SK-N-SH treated with all-trans-retinoic acid at 6 μM for 48 hours (cell line): ENCODE measurements around the gene DDB1.

Experiments used
- BACH2 ChIP-seq: fragments of 250-450 bp; sonication (Bioruptor Pico); IDR thresholded peaks from 2 replicates; pipeline ENCODE4 v1.9.0; 2021; ENCODE audit warnings: mild to moderate bottlenecking, borderline replicate concordance
- ESRRG ChIP-seq: fragments of 250-450 bp; sonication (Bioruptor Pico); IDR thresholded peaks from 2 replicates; pipeline ENCODE4 v1.6.1; 2021; ENCODE audit warnings: mild to moderate bottlenecking
- GLIS3 ChIP-seq: fragments of 250-450 bp; sonication (Bioruptor Pico); IDR thresholded peaks from 2 replicates; pipeline ENCODE4 v1.5.0; 2020; ENCODE audit warnings: mild to moderate bottlenecking, moderate library complexity
- ISL1 ChIP-seq: fragments of 250-450 bp; sonication (Bioruptor Pico); IDR thresholded peaks from 2 replicates; pipeline ENCODE4 v2.1.2; 2022; ENCODE audit warnings: mild to moderate bottlenecking, moderate library complexity
- OSR1 ChIP-seq: fragments of 250-450 bp; sonication (Bioruptor Pico); IDR thresholded peaks from 2 replicates; pipeline ENCODE4 v1.8.0; 2022; ENCODE audit warnings: moderate library complexity, mild to moderate bottlenecking, inconsistent platforms
- ZFP3 ChIP-seq: fragments of 250-450 bp; sonication (Bioruptor Pico); IDR thresholded peaks from 2 replicates; pipeline ENCODE4 v1.5.0; 2020; ENCODE audit warnings: mild to moderate bottlenecking, moderate library complexity
- ZNF565 ChIP-seq: fragments of 450-650 bp; formaldehyde crosslinking; conservative IDR thresholded peaks from 2 replicates; pipeline ENCODE4 v1.5.0; 2020; ENCODE audit warnings: low read depth, mild to moderate bottlenecking, moderate library complexity
- ZNF70 ChIP-seq: fragments of 450-650 bp; formaldehyde crosslinking; IDR thresholded peaks from 2 replicates; pipeline ENCODE4 v1.5.0; 2020; ENCODE audit warnings: mild to moderate bottlenecking, moderate library complexity

DNA sequence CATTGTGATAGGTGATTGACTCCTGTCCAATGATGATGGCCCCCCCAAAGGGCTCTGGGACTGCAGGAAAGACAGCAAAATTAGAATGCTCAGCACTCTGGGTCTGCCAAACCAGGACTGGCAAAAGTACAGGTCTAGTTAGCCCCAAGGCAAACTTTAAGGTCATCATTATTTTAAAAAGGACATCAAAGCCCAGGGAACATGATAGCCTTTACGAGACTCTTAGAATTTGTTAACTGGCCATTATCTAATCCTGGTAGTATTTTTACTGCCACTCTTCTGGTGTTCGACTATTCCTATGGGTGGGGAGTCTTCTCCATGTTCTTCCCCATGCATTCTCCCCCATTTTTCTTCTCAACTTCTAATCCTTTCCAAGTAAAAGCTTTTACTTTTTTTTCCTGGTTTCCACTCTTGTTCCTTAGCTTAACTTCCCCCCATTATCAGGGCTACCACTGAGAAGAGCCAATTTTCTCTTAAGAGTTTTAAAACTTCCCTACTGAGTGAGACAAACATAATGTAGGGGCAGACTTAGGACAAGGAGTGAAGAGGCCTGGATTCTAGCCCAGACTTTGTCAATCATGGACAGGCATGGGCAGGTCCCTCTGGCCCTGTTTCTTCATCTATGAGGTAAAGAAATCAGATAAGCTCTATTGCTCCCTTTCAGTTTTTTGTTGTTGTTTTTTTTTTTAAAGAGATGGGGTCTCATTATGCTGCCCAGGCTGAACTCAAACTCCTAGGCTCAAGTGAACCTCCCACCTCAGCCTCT is 7.1 kb downstream of the DDB1 start:
- TF ChIP-seq ISL1 (no peak), GLIS3 (CRISPR knock-in tag) (no peak), ESRRG (CRISPR knock-in tag) (no peak), OSR1 (CRISPR knock-in tag) (no peak), BACH2 (no peak), ZNF70 (CRISPR knock-in tag) (no peak), ZNF565 (no peak), ZFP3 (CRISPR knock-in tag) (no peak)
